AG09319 (cell line): ENCODE measurements around the gene TMUB1.

Experiments used
- DNase-seq: peaks from one replicate; pipeline ENCODE4 v3.0.0-alpha.2; 2010; ENCODE audit warnings: low read depth; ENCODE audit errors: extremely low read depth
- CTCF ChIP-seq: IDR thresholded peaks from 2 replicates; pipeline ENCODE4 v1.5.1; 2011; ENCODE audit warnings: low read depth, mild to moderate bottlenecking, inconsistent platforms, low read length, moderate library complexity

Gene TMUB1

DNA sequence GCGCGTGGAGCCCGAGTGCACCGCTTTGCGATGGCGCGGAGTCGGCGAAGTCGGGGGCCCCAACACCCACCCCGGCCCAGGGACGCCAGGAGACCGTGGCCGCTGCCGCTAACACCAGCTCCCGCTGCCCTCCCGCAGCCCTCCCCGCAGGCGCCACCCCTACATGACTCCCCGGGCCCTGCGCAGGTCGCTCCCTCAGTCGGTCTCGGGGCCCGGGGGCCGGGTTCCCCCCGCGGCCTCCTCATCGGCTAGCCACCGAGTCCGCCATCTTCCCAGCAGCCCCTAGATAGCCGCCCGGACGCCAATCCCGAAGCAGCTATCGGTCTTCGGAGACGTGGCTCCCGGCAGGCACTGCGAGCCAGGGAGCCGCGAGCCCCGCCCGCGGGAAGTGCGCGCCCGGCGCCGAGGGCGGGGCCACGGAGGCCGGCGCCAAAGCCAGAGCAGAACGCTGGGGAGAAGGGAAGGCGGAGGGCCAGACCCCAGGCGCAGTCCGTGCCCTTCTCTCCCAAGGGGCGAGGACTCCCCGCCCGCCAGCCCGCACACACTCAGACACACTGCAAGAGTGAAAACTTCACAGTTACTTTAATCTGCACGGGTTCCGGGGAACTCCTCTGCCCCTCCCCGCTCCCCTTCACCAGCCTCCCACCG is 2.6 kb downstream of the TMUB1 start, which contains the start of gene FASTK:
Gene FASTK, minus strand, starts transcription at position 288 of the 648 bp plus-strand sequence. Its CDS starts 43 bp downstream, at position 245.
- peak; percentile 70 for DNase-seq
- no peak for TF ChIP-seq CTCF

DNA sequence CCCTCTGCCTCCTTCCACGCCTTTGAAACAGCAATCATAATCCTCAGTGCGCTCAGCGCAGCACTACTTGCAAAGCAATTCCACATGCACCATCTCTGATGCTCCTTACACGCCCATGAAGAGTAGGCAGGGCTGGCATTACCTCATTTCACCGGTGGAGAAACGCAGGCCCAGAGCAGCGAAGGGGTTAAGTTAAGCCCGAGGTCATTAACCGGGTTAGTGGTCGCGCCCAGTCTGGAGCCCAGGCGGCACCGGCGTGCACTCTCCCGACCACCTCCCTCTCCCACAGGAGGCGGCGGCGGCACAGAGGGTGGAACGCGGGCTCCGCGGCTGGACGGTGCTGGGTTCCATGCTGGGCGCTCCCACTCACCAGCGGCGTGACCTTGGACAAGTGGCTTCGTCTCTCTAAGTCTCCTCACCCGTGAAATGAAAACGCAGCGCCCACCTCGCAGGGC is 3.2 kb downstream of the TMUB1 start:
- DNase-seq, result no peak
- TF ChIP-seq CTCF, result no peak

DNA sequence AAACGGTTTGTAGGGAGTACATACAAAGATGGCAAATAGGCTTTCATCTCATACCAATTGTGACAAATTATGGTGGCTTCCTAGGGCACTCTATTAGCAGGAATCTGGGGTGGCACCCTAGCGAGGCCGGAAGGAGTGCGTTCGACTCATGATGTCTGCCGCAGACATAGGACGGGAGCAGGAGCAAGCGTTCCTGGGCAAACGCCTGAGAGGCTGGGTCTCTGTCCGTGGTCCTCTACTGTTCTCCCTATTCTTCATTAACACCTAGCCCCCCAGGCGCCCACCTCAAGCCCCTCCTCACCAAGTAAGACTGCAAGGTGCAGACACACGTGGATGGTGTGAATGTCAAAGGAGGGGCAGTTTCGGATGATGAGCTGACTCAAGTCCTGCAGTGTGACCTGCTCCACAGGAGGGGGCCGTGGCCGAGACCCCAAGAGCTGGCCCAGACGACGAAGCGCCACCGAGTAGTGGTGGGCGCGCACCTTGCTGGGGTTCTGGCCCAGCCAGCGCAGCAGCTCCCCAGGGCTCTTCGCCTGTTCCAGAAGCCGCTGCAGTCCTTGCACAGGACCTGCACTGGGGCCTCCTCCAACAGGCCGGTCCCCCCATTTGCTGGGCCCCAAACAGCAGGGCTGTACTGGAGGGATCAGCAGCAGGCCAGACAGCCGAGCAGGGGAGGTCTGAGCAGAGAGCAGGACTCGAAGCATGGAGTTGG is 3.9 kb downstream of the TMUB1 start:
- no peak for DNase-seq
- no peak for TF ChIP-seq CTCF

DNA sequence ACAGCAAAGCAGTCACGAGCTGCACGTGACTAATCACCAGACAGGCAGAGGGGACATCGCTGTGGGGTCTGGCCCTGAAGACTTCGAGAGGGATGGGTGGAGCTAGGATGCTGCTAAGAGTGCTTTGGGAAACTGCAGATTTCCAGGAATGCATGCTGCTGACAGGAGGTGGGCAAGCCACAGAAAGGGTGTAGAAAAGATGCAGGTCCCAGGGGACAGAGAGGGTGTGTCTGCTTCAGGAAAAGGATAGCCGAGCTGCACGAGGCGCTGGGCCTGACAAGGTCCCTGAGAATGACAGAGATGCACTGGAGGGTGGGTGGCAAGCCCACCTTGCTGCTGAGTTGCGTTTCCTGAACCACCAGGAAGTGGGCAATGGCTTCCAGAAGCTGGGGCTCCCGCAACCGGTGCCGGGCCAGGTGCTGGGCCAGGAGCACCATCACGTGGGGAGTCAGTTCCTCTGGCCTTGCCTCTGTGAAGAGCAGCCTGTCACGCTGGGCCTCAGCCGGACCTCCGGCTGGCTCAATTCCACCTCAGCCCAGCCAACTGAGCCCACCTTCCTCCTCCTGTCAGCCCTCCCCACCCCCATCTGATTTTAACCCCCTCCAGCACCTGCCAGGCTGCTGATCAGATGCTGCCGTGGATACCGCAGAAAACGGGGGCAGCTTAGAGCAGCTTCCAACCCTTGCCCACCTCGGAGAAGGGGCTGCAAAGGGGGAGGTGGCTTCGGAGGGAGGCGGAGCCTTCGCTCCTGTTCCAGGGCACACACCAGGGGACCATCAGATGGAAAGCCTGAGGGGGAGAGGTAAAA is 4.9 kb downstream of the TMUB1 start:
- DNase-seq, result no peak
- TF ChIP-seq CTCF, result no peak

DNA sequence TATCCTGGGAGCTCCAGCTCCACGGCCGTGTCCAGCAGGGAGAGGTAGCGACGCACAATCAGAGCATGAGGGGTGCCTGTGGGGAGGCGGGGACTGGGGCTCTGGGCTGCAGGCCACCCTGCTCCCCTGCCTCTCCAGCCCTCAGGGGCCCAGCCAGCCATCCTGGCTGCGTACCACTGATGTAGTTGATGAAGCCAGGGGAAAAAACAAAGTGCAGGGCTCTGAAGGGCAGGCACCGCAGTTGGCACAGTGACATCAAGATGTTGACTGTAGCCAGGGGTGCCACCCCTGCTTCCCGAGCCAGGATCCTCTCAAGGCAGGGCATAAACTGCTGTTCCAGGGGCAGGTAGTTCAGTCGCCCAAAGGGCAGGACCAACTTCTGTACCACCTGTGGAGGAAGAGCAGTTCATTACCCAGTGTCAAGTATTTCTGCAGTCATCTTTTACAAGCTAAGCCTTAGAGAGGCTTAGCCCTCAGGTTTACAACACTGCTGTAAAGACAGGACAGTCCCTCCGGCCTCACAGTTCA is 5.5 kb downstream of the TMUB1 start:
- TF ChIP-seq CTCF, result no peak

DNA sequence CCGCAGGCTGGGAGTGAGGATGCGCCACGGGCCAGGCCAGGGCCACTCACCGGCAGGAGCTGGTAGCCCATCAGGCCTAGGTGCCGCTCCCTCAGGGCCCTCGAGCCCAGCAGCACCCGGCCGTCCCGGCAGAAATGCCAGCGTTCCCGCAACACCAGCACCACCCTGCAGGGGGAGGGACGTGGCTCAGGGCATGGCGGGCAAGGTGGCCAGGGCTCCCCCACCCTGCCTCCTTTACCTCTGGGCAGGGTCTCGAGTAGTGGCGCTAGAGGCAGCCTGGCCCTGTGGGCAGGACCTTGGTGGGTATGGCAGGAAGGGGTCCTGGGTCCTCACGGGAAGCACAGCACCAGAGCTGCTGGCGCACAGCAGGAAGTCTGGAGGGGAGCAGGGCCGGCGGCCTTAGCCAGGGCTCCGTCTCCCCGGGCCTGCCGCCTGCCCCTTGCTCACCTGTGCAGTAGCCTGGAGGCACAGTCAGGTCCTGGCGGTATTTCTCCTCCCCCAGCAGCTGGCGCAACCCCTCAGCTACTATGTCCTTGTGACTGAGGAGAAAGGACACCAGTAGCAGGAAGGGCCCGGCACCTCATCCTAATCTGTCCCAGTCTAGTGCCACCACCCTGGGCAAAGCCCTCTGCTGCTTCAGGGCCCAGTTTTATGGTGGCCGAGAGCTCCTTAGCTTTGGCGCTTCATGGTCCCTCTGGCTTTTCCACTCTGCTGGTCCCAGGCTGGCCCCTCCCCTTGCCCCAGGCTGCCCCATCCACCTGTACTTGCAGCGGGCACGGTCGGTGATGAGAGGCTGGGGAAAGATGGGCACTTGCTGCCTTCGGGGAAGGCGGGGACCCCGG is 6.2 kb downstream of the TMUB1 start:
- peak; percentile 28 for TF ChIP-seq CTCF
- no peak for DNase-seq

More for the DNA sequence above, 5.5 kb downstream of the TMUB1 start:
- DNase-seq, result no peak
